UCSD-AML1 (cell line): Measurements from ENCODE around the gene CCT2.
"Not testable (repeated sequence)": the region's sequence is repeated elsewhere in the genome, so short reads cannot be mapped to it uniquely, and the experiment has no call there.

Source experiments
- DNase-seq: peaks from one replicate; lab custom pipeline; 2025; ENCODE audit not compliant: unreplicated experiment; lab: John Stamatoyannopoulos, UW

The CCT2 gene

DNA sequence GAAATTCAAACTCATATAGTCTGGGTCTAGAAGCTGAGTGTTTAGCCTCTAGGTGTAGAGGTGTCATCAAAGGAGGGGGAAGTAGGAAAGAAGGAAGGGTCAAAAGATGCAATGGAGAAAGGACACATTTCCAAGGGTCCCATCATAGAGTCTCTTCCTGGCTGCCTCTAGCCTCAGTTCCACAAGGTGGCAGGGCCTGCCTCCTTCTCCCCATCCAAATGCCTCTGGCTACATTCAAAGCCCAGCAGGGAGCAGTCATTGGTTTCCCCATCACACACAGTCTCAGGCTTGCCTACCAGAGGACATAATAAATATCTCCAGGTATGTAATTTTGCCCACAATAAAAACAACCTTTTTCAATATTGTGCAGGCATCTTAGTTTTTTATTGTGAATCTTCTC is 2.1 kb upstream of the CCT2 start:
- peak; percentile 27 for DNase-seq

DNA sequence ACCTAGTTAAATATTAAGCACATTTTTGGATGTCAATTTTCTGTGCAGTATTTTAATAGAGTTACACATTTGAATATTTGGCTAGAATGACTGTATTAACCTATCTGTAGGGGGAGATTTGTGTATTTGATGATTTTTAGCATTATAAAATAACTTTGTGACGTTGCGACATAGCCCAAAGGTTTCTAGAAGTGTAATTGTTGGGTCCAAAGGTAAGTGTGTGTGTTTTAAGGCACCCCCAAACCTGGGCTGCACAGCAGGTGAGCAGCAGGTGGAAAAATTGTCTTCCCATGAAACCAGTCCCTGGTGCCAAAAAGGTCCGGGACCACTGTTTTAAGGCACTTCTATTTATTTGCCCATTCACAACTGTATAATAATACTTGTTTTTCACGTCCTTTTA is 3.3 kb downstream of the CCT2 start:
- no peak for DNase-seq

DNA sequence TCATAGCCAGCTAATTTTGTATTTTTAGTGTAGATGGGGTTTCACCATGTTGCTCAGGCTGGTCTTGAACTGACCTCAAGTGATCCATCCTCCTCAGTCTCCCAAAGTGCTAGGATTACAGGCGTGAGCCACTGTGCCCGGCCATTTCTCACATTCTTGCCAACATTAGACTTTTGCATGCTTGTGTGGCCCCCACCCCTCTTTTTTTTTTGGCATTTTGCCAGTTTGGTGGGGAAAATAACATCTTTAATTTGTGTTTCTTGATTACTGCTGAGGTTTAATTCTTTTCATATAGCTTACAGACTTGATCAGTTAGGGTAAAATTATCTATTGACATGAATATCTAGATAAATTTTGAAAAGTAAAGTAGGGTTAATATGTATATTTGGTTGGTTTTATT is 3.8 kb downstream of the CCT2 start:
- no peak for DNase-seq

DNA sequence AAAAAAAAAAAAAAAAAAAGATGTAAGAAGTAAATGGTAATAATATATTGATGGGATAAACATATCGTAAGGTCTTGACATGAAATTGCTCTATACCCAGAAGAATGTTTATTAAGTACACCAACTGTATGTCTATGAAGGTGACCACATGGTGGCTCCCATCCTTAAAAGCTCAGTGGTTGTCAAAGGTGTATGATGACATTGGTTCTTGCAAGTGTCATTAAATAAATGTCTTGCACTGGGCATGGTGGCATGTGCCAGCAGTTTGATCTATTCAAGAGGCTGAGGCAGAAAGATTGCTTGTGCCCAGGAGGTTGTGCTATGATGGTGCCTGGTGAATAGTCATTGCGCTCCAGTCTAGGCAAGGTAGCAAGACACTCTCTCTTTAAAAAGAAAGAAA is 10.4 kb downstream of the CCT2 start:
- no peak for DNase-seq

DNA sequence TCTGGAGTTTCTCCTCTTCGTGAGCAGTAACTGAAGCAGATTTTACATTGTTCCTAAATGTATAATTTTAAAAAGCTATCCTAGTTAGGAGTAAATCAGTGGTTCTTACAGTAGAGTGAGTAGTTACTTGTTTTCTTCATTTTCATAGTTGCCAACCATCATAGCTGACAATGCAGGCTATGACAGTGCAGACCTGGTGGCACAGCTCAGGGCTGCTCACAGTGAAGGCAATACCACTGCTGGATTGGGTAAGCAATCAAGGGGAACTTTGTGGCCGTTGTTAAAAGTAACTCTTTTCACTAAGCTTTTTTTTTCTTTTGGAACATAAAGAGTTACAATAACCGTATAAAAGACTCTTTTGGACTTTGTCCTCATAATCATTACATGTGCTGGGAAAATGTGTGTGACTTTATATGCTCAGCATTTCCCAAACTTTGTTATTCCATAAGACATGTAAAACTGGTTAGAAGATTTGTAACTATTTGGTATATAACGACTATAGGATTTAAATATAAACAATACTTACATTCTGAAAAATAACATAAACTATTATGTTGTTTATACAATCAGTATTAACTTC is 13.0 kb downstream of the CCT2 start:
- DNase-seq = no peak

DNA sequence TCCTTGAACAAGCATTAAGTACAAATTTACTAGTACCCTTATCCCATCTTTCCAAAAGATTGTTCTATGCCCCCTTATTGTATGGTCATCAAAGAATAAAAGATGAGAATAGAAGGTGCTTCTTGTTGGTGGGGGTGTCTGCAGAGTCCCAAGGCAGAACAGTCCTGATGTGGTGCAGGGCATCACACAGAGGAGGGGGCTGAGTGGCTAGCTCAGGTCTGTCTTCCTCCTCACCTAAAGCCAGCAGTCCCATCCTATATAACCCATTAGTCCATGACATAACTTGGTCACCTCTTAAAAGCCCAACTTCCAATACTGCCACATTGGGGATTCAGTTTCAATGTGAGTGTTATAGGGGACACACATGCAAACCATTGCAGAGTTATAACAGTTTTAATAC is 15.5 kb downstream of the CCT2 start:
- no peak for DNase-seq

DNA sequence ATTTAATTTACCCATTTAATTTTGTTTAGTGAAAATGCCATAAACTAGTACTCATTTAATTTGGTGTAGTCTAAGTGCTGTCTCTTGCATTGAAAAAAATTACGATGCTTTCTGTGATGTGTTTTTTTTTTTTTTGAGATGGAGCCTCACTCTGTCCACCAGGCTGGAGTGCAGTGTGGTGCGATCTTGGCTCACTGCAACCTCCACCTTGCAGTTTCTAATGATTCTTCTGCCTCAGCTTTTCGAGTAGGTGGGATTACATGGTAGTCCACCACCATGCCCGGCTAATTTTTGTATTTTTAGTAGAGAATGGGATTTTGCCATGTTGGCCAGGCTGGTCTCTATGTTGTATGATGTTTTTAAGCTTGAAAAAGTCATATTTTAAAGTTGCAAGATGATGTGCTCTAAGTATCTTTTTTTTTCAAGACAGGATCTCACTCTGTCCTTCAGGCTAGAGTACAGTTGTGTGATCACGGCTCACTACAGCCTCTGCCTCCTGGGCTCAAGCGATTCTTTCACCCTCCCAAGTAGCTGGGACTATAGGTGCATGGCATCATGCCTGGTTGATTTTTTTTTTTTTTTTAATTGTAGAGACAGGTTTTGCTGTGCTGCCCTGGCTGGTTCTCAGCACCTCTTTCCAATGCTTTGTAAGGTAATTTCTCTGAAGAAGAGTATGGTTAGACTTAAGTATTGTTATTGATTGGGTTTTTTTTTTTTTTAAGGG is 16.9 kb downstream of the CCT2 start:
- DNase-seq = no peak

DNA sequence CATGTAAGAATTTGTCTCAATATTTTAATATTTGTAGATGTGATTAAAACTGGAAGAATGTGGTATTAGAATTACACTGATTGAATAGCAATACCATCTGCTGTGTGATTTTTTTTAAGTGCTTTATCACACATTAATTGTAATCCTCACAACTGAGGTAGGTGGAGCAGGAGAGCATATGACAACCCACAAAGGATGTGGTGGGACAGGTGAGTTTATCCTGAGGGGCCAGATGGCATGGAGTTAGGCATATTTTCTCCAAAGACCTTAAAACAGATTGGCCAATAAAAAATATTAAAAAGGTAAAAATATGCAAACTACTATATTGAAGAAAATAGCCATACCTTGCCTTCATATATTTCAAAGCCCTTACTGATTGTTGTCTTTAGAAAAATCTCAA is 17.7 kb downstream of the CCT2 start:
- DNase-seq = no peak

DNA sequence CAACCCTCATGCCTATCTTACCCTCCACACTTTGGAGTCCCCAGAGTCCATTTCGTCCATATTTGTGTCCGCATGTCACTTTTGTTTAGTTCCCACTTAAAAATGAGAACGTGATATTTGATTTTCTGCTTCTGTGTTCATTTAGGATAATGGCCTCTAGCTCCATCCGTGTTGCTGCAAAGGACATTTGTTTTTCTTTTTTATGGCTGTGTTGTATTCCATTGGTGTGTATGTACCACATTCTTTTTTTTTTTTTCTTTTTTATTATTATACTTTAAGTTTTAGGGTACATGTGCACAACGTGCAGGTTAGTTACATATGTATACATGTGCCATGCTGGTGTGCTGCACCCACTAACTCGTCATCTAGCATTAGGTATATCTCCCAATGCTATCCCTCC is 18.3 kb downstream of the CCT2 start:
- not testable (repeated sequence) for DNase-seq

DNA sequence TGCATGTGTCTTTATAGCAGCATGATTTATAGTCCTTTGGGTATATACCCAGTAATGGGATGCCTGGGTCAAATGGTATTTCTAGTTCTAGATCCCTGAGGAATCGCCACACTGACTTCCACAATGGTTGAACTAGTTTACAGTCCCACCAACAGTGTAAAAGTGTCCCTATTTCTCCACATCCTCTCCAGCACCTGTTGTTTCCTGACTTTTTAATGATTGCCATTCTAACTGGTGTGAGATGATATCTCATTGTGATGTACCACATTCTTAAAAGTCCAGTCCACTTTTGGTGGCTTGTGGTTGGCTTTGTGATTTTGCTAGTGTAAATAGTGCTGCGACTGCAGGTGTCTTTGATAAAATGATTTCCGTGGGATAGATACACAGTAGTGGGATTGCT is 19.0 kb downstream of the CCT2 start:
- not testable (repeated sequence) for DNase-seq

DNA sequence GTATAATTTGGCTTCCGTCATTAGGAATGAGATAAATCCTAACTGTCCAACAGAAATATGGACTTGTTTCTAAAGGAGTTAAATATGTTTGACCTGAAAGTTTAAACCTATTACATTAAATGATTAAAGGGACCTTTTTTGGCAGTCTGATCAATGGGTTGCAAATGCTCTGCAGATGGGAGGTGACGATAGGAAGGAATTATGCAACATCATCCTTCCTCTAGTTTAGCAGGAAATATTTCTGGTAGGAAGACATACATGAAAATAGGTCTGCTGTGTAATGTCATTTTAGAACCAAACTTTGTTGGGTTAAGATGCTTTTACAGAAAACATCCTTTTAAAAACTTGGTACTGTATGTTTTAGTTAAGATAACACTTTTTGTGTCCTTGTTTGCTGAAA is 22.9 kb downstream of the CCT2 start:
- DNase-seq = no peak

DNA sequence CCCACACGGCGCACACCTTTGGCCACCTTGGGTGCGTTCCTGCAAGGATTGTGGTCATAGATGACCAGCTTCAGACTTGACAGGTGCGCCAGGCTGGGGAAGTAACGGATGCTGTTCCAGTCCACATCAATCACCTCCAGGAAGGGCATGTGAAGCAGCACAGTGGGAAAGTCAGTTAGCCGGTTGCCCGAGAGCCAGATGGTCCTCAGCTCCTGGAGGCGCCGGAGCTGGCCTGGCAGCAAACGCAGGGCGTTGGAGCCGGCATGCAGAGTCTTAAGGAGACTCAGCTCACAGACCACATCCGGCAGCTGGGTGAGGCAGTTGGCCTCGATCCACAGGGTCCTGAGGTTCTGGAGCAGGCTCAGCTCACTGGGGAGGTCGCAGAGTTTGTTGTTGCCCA is 24.9 kb downstream of the CCT2 start:
- no peak for DNase-seq

DNA sequence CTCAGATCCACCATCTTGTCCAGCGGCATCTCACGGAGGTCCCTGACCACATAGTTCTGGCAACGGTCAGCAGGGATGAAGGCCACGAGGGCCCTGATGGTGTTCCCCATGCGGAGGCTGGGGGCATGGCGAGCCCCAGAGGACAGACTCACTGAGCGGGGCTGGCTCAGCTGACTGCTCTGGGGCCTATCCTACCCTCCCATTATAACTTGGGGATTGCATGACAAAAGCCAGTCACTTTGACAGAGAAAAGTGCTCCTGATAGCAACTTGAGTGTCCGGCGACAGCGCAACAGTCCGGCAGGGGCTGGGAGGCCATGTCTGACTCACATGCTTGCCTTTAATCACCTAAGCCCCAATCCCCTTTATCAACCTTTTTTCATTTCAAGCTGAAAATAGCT is 25.5 kb downstream of the CCT2 start, which contains the start of gene LRRC10:
Gene LRRC10, minus strand, starts transcription at position 179 of the 400 bp plus-strand sequence. Its CDS starts 69 bp downstream, at position 110.
- DNase-seq = no peak

DNA sequence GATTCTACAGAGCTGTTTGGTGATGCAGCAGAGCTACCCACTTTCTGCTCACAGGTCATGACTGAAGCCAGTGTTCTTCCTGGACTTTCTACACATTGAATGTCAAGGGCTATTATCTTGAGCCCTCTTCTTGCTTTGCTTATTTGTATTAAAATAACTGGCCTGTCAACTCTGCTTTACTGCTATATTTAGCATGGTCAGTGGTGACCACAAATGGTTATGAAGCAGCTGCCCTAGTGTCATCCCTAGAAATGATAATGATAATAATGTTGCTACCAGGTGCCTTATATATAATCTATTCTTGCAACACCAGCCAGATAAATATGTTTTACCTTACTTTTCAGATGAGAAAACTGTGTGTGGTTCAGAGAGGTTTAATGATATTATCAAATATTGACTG is 28.1 kb downstream of the CCT2 start:
- no peak for DNase-seq

DNA sequence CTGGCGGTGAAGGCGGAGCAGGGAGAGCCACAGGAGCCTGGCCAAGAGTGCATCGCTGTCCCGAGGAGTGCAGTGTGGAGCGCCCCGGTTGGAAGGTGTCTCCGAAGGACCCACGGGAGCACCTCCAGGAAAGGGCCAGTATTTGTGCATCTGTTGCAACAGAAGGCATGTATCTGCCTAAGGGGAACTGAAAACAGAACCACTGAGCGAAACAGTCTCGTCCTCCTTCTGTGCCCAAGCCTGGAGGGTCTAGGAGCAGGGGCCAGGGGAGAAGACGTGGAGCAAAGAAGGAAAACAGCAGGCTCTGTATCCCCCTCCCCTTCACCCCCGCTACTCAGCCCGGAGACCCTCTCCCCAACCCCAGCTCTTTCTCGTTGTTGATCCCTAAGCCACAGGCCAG is 30.8 kb downstream of the CCT2 start:
- DNase-seq = peak; percentile 14

DNA sequence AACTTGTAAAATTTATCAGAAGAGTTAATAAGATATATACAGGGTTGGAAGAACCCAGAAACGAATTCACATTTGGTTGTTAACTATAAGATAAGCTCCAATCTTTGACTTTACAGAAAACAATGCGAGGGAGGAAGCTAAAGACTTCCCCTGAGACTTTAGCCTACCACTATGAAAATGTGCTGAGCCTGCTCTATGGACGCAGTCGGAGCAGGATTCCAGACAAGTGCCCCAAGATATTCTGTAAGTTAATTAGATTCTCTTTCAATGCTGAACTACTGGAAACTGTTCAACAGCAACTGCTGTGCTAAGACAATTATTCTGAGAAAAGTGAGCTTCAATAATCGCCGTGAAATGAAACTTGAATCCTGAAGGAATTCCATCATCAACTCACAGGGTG is 33.8 kb downstream of the CCT2 start:
- no peak for DNase-seq

DNA sequence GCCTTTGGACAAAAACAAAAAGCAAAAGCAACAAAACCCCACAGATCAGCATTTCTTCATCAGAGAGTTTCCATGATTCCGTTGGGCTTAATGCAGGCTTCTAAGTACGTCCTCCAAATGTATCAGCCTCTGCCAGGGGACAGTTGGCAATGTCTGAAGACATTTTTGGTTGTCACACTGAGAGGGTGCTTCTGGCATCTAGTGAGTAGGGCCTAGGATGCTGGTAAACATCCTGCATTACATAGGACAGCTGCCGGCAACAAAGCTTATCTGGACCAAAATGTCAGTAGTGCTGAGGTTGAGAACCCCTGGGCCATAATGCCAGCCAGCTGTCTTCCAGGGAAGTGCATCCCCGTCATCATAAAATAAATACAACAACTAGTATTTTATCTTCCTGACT is 34.8 kb downstream of the CCT2 start:
- DNase-seq = no peak

DNA sequence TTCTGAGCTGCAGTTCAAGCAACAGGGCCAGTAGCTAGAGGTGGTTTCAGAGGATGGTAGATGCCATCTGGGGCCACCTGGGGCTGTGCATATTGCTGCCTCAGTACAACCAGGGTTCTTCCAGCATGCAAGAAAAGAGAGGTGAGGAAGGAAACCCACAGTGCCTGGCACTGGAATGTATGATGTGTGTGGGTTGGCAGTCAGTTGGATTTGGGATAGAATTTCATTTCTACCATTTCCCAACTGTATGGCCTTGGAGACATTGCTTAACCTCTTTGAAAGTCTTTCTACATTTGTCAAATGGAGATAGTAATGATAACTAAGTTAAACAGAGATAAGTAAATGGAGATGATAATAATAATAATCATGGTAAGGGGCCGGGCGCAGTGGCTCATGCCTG is 35.7 kb downstream of the CCT2 start:
- DNase-seq = no peak

DNA sequence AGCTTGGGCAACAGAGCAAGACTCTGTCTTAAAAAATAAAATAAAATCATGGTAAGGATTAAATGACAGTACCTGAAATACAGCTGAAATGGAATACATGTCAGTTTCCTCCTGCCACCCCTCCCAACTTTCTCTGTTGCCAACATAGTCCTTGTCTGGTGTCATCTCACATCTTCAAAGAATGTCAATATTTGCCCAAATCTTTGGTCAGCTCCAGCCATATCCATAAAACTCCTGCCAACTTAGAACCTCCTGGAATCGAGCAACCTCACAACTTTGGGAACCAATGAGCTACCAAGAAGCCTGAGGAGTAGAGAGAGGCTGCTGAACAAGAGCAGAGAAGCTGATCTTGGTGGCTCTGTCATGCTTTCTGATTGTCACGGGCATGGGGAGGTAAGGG is 36.3 kb downstream of the CCT2 start:
- DNase-seq = no peak

DNA sequence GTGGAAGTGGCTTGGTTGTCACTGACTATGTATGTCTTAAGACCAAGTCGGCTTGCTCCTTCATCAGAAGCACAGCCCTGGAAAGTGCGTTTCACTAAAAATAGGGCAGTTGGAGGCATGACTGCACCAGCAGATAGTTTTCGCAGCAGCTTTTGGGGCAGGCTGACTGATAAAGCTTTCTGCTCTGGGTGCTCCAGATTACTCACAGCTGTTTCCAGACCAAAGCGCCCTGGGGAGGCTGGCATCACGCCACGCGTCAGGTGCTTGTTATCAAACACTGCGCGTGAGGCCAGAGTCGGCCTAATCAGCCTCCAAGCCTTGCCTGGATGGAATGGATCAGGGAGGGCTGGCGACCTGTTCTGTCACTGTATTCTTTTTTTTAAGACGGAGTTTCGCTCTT is 38.7 kb downstream of the CCT2 start:
- DNase-seq = no peak

DNA sequence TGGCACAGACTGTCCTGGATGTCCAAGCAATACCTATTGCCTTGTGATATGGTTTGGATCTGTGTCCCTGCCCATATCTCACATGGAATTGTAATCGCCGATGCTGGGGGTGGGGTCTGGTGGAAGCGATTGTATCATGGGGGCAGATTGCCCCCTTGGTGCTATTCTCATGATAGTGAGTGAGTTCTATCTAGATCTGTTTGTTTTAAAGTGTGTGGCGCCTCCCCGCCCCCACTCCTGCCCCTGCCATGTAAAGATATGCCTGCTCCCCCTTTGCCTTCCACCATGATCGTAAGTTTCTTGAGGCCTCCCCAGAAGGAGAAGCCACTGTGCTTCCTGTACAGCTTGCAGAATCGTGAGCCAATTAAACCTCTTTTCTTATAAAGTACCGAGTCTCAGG is 42.2 kb downstream of the CCT2 start:
- no peak for DNase-seq

DNA sequence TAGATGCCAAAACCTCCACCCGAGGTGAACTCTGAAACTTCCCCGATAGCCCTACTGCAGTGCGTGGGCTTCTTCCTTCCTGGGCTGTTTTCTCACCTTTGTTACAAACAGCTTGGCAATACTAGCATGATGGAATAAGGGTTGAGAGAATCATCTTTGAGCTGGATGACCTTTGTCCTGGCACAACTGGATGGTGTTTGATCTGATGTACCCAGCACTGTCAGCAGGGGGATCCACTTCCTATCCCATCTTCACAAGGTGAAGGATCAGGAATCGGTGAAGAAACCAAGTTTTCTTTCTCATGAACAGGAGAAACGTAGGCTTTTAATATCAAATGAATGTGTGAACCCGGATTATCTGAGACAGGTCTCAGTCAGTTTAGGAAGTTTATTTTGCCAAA is 44.9 kb downstream of the CCT2 start:
- DNase-seq = no peak

DNA sequence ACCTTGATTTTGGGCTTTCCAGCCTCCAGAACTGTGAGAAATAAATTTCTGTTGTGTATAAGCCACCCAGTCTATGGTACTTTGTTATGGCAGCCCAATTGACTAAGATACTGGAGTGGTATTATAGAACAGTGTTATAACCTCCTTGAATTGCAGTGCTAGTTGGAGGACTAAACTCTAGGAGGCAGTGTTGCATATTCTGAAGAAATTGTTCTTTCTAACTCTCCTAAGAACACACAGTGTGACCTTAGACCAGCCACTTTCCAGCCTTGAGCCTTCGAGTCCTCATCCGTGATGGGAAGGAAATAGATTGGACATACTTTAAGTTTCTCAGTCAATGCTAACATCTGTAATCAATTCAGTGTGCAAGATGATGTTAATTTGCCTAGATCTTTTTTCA is 47.8 kb downstream of the CCT2 start:
- no peak for DNase-seq
